Fibroblast of lung (primary cell): ENCODE results near the gene CARS2. TPM values are rescaled to one million over a fixed set of nuclear protein-coding genes. Genes with fewer than 3 reads are reported as not detected.

Experiments
- DNase-seq, 2 donors: peaks; one replicate each; pipeline versions ENCODE4 v3.0.0 to v3.0.0-alpha.2; 2010; ENCODE audit warnings: low read depth in 2 of 2
- H2AFZ ChIP-seq: 2 replicates; pipeline ENCODE4 v1.5.1; 2012; ENCODE audit warnings: low read length, control low read depth, inconsistent platforms
- H3K27ac ChIP-seq: 2 replicates; pipeline ENCODE4 v1.5.1; 2011; ENCODE audit warnings: low read length, control low read depth; ENCODE audit not compliant: insufficient read depth
- H3K27me3 ChIP-seq: 2 replicates; pipeline ENCODE4 v1.5.1; 2011; ENCODE audit warnings: mild to moderate bottlenecking, low read length; ENCODE audit not compliant: control insufficient read depth, insufficient read depth
- H3K36me3 ChIP-seq: 2 replicates; pipeline ENCODE4 v1.5.1; 2011; ENCODE audit warnings: low read length; ENCODE audit not compliant: control insufficient read depth, insufficient read depth
- H3K4me1 ChIP-seq: 2 replicates; pipeline ENCODE4 v1.5.1; 2011; ENCODE audit warnings: low read length; ENCODE audit not compliant: control insufficient read depth, insufficient read depth; ENCODE audit errors: extremely low read depth
- H3K4me2 ChIP-seq: 2 replicates; pipeline ENCODE4 v1.5.1; 2011; ENCODE audit warnings: low read length, control low read depth; ENCODE audit not compliant: insufficient read depth; ENCODE audit errors: extremely low read depth
- H3K4me3 ChIP-seq, 4 experiments: fragments of 200-600 bp in 1 of 4; sonication (generic) in 1 of 4; replicated peaks in 1 of 4; 2 replicates each; pipeline ENCODE4 v1.5.1; 2011 to 2016; ENCODE audit warnings: low read length in 4 of 4, low read depth in 3 of 4, mild to moderate bottlenecking in 3 of 4, control low read depth in 2 of 4, inconsistent platforms in 1 of 4, mixed read lengths in 1 of 4; ENCODE audit not compliant: insufficient read depth in 1 of 4; ENCODE audit errors: control extremely low read depth in 1 of 4
- H3K79me2 ChIP-seq: 2 replicates; pipeline ENCODE4 v1.5.1; 2012; ENCODE audit warnings: mild to moderate bottlenecking, low read length, inconsistent platforms; ENCODE audit not compliant: control insufficient read depth, insufficient read depth
- H3K9ac ChIP-seq: 2 replicates; pipeline ENCODE4 v1.5.1; 2011; ENCODE audit warnings: mild to moderate bottlenecking, low read length, control low read depth; ENCODE audit not compliant: insufficient read depth
- H3K9me3 ChIP-seq: 2 replicates; pipeline ENCODE4 v1.5.1; 2012; ENCODE audit warnings: low read depth, low read length; ENCODE audit not compliant: control insufficient read depth, insufficient read depth
- H4K20me1 ChIP-seq: 2 replicates; pipeline ENCODE4 v1.5.1; 2011; ENCODE audit warnings: low read length; ENCODE audit not compliant: control insufficient read depth, insufficient read depth; ENCODE audit errors: extremely low read depth
- EZH2 ChIP-seq: IDR thresholded peaks from 2 replicates; pipeline ENCODE4 v1.5.1; 2012; ENCODE audit warnings: low read length, control low read depth, mild to moderate bottlenecking; ENCODE audit errors: missing control alignments
- polyA plus RNA-seq, 2 donors: library from polyadenylated mRNA; depleted of rRNA in 1 of 2; stranded (reverse) in 1 of 2; unstranded in 1 of 2; fragments of >200 nt; gene quantifications; 2 replicates each; pipeline ENCODE4 v1.2.1, GENCODE V29; 2011 to 2012; ENCODE audit warnings: missing spikeins in 1 of 2
- total RNA-seq: library from RNA; depleted of rRNA; stranded (reverse); fragments of >200 nt; gene quantifications from 2 replicates; pipeline ENCODE4 v1.2.1, GENCODE V29; 2014
- TF ChIP-seq, protein P1 (sequence below), 2 donors: IDR thresholded peaks in 1 of 2; conservative IDR thresholded peaks in 1 of 2; 1 replicate in 1 of 2; 2 replicates in 1 of 2; pipeline ENCODE4 v1.5.1; 2011 to 2012; ENCODE audit warnings: low read length in 2 of 2, control low read depth in 1 of 2, inconsistent platforms in 1 of 2, low read depth in 1 of 2, mild to moderate bottlenecking in 1 of 2

CARS2 gene
- total and polyA plus RNA-seq, 2 donors (not counting 1 experiment from before 2014, with no cell fraction given), result 64.7 to 127 TPM

- TF ChIP-seq, protein P1, sequence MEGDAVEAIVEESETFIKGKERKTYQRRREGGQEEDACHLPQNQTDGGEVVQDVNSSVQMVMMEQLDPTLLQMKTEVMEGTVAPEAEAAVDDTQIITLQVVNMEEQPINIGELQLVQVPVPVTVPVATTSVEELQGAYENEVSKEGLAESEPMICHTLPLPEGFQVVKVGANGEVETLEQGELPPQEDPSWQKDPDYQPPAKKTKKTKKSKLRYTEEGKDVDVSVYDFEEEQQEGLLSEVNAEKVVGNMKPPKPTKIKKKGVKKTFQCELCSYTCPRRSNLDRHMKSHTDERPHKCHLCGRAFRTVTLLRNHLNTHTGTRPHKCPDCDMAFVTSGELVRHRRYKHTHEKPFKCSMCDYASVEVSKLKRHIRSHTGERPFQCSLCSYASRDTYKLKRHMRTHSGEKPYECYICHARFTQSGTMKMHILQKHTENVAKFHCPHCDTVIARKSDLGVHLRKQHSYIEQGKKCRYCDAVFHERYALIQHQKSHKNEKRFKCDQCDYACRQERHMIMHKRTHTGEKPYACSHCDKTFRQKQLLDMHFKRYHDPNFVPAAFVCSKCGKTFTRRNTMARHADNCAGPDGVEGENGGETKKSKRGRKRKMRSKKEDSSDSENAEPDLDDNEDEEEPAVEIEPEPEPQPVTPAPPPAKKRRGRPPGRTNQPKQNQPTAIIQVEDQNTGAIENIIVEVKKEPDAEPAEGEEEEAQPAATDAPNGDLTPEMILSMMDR (conservative IDR thresholded peaks at IDR 0.05 in 1 of 2, IDR thresholded peaks at IDR 0.05 in 1 of 2; ENCODE audit: low read depth in 1 of 2, low read length in 2 of 2), result no peak
- no peak for TF ChIP-seq EZH2
- no peaks in the 10 kb centered on the region for H3K9me3 ChIP-seq
- DNase-seq, result no peak
- H4K20me1 ChIP-seq, result no peaks in the 10 kb centered on the region
- no peaks in the 10 kb centered on the region for H3K79me2 ChIP-seq
- H3K4me2 ChIP-seq, result no peak overlapping the region
- no peak overlapping the region for H3K9ac ChIP-seq
- H3K4me1 ChIP-seq, result peaks cover 2% of the 10 kb centered on the region
- no peak overlapping the region for H3K4me3 ChIP-seq
- H3K27ac ChIP-seq, result no peak overlapping the region
- H3K27me3 ChIP-seq, result no peaks in the 10 kb centered on the region
- peaks cover 16% of the 10 kb centered on the region for H3K36me3 ChIP-seq
- no peak overlapping the region for H2AFZ ChIP-seq
Observed at GRCh38 chr13:110681868-110682550, 23.9 kb downstream of the CARS2 start.

DNA sequence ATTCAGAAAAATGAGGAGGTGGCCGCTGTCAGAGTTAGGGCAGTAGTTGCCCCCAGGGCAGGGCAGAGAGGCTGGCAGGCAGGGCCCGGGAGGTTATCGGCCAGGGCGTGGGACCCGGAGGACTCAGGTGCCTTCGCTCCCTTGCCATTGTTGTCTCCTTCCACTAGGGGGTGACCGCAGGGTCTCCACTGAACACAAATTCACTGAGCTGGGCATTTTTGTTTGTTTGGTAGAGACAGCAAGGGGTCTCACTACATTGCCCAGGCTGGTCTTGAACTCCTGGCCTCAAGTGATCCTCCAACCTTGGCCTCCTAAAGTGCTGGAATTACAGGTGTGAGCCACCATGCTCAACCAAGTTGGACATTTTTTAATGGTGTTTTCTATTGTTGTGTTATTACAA lies 25.1 kb downstream of the CARS2 start:
- Histone ChIP-seq H3K27me3 (no peaks in the 10 kb centered on the region), H2AFZ (no peak overlapping the region), H3K9ac (no peak overlapping the region), H3K4me1 (peaks cover 2% of the 10 kb centered on the region), H3K4me2 (no peak overlapping the region), H3K4me3 (no peak overlapping the region), H4K20me1 (no peaks in the 10 kb centered on the region), H3K36me3 (peaks cover 24% of the 10 kb centered on the region), H3K9me3 (no peaks in the 10 kb centered on the region), H3K79me2 (no peaks in the 10 kb centered on the region), H3K27ac (no peak overlapping the region)
- peak in 1 of 2 donors; percentile 16 for DNase-seq
- TF ChIP-seq, protein P1 (conservative IDR thresholded peaks at IDR 0.05 in 1 of 2, IDR thresholded peaks at IDR 0.05 in 1 of 2; ENCODE audit: low read depth in 1 of 2, low read length in 2 of 2), result peak; percentile 34 to 55
- TF ChIP-seq EZH2, result no peak

- Histone ChIP-seq H3K4me2 (no peak overlapping the region), H3K9ac (no peak overlapping the region), H3K27ac (no peak overlapping the region), H2AFZ (no peak overlapping the region), H3K4me1 (no peaks in the 10 kb centered on the region), H3K9me3 (no peaks in the 10 kb centered on the region), H3K36me3 (peaks cover 24% of the 10 kb centered on the region), H3K79me2 (no peaks in the 10 kb centered on the region), H3K27me3 (no peaks in the 10 kb centered on the region), H3K4me3 (no peak overlapping the region), H4K20me1 (no peaks in the 10 kb centered on the region)
- TF ChIP-seq, protein P1 (conservative IDR thresholded peaks at IDR 0.05 in 1 of 2, IDR thresholded peaks at IDR 0.05 in 1 of 2; ENCODE audit: low read depth in 1 of 2, low read length in 2 of 2), result no peak
- no peak for TF ChIP-seq EZH2
- DNase-seq, result peak in 1 of 2 donors; percentile 74
Observed at GRCh38 chr13:110677731-110678545, 28.0 kb downstream of the CARS2 start.
